ENCODE measurements around the gene OPTC.
A peak's percentile ranks its signal among the peaks of the same experiment; 100 is the strongest.

Gene OPTC

DNA sequence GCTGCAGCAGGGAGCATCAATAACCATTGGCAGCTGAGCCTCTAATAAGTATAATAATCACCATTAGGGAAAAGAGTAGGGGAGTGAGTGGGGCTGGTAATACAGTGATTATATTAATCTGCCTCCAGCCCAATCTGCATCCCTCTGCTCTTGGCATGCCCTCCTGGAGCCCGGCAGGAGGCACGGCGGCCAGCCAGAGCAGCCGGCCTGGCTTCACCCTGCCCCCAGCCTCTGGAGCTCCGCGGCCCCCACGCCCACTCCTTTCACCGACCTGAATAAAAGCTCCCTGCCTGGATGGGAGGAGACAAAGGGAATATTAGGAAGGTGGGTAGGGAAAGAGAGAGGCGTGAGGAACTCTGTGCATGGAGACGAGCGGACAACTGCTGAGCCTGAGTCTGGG, 28.3 kb downstream of the OPTC start:
- peak; percentile 11 for ATAC-seq
- TF ChIP-seq ZFP3 (CRISPR knock-in tag; IDR thresholded peaks at IDR 0.05) = no peak
- TF ChIP-seq, protein P1, sequence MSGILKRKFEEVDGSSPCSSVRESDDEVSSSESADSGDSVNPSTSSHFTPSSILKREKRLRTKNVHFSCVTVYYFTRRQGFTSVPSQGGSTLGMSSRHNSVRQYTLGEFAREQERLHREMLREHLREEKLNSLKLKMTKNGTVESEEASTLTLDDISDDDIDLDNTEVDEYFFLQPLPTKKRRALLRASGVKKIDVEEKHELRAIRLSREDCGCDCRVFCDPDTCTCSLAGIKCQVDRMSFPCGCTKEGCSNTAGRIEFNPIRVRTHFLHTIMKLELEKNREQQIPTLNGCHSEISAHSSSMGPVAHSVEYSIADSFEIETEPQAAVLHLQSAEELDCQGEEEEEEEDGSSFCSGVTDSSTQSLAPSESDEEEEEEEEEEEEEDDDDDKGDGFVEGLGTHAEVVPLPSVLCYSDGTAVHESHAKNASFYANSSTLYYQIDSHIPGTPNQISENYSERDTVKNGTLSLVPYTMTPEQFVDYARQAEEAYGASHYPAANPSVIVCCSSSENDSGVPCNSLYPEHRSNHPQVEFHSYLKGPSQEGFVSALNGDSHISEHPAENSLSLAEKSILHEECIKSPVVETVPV (CRISPR knock-in tag; IDR thresholded peaks at IDR 0.05) = no peak
- TF ChIP-seq ZC3H10 (CRISPR knock-in tag; IDR thresholded peaks at IDR 0.05) = no peak
- TF ChIP-seq CSDC2 (CRISPR knock-in tag; IDR thresholded peaks at IDR 0.05) = no peak
- TF ChIP-seq RARB (CRISPR knock-in tag; IDR thresholded peaks at IDR 0.05) = no peak
- TF ChIP-seq PPARA (CRISPR knock-in tag; IDR thresholded peaks at IDR 0.05; ENCODE audit: borderline replicate concordance) = no peak
- no peak for TF ChIP-seq ZFP30 (CRISPR knock-in tag; IDR thresholded peaks at IDR 0.05)
- no peak for TF ChIP-seq TCF4 (CRISPR knock-in tag; IDR thresholded peaks at IDR 0.05; ENCODE audit: borderline replicate concordance)

DNA sequence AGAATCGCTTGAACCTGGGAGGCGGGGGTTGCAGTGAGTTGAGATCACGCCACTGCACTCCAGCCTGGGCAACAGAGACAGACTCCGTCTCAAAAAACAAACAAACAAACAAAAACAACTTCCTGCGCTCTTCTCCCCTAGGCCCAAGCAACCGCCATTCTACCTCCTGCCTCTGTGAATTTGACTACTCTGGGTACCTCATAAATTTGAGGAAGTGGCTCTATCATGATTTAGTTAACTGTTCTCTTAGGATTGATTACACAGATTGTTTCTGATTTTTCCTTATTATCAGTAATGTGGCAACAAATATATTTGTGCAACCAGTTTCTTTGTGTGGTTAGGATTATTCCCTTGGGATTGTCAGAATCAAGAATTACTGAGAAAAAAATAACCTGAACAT, 29.7 kb downstream of the OPTC start:
- TF ChIP-seq, protein P2, sequence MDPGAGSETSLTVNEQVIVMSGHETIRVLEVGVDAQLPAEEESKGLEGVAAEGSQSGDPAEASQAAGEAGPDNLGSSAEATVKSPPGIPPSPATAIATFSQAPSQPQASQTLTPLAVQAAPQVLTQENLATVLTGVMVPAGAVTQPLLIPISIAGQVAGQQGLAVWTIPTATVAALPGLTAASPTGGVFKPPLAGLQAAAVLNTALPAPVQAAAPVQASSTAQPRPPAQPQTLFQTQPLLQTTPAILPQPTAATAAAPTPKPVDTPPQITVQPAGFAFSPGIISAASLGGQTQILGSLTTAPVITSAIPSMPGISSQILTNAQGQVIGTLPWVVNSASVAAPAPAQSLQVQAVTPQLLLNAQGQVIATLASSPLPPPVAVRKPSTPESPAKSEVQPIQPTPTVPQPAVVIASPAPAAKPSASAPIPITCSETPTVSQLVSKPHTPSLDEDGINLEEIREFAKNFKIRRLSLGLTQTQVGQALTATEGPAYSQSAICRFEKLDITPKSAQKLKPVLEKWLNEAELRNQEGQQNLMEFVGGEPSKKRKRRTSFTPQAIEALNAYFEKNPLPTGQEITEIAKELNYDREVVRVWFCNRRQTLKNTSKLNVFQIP (CRISPR knock-in tag; IDR thresholded peaks at IDR 0.05; ENCODE audit: borderline replicate concordance, low read depth) = no peak
- TF ChIP-seq ZNF8 (CRISPR knock-in tag; IDR thresholded peaks at IDR 0.05) = no peak
- TF ChIP-seq BACH2 (CRISPR knock-in tag; IDR thresholded peaks at IDR 0.05; ENCODE audit: borderline replicate concordance) = no peak
- no peak for TF ChIP-seq ARNTL (CRISPR knock-in tag; IDR thresholded peaks at IDR 0.05; ENCODE audit: borderline replicate concordance, low read depth)
- no peak for TF ChIP-seq RARB (CRISPR knock-in tag; IDR thresholded peaks at IDR 0.05)
- TF ChIP-seq GLIS3 (CRISPR knock-in tag; IDR thresholded peaks at IDR 0.05) = no peak
- TF ChIP-seq PPARA (CRISPR knock-in tag; IDR thresholded peaks at IDR 0.05; ENCODE audit: borderline replicate concordance) = no peak
- TF ChIP-seq OSR1 (CRISPR knock-in tag; IDR thresholded peaks at IDR 0.05) = no peak
- TF ChIP-seq, protein P3, sequence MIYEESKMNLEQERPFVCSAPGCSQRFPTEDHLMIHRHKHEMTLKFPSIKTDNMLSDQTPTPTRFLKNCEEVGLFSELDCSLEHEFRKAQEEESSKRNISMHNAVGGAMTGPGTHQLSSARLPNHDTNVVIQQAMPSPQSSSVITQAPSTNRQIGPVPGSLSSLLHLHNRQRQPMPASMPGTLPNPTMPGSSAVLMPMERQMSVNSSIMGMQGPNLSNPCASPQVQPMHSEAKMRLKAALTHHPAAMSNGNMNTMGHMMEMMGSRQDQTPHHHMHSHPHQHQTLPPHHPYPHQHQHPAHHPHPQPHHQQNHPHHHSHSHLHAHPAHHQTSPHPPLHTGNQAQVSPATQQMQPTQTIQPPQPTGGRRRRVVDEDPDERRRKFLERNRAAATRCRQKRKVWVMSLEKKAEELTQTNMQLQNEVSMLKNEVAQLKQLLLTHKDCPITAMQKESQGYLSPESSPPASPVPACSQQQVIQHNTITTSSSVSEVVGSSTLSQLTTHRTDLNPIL (CRISPR knock-in tag; IDR thresholded peaks at IDR 0.05; ENCODE audit: low read depth) = no peak
- TF ChIP-seq ZNF70 (CRISPR knock-in tag; IDR thresholded peaks at IDR 0.05) = no peak
- no peak for ATAC-seq

DNA sequence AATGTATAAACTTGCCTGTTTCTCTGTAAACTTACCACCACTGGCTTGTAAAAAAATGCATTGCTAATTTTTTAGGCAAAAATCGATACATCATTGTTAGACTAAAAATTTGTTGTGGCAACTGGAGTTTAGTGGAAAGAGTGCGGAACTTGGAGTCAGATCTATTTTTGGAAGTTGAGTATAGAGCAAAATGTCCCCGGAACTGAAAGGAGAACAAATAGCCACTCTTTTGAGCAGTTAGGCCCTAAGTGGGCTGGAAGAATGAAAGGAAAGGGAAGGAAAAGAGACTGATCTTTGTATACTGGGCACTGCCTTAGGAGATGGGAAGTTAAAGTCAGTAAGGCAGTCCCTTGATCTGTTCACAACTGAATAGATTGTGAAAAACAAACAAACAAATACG, 30.2 kb downstream of the OPTC start:
- no peak for ATAC-seq
- TF ChIP-seq RARB (CRISPR knock-in tag; IDR thresholded peaks at IDR 0.05) = no peak
- TF ChIP-seq, protein P4, sequence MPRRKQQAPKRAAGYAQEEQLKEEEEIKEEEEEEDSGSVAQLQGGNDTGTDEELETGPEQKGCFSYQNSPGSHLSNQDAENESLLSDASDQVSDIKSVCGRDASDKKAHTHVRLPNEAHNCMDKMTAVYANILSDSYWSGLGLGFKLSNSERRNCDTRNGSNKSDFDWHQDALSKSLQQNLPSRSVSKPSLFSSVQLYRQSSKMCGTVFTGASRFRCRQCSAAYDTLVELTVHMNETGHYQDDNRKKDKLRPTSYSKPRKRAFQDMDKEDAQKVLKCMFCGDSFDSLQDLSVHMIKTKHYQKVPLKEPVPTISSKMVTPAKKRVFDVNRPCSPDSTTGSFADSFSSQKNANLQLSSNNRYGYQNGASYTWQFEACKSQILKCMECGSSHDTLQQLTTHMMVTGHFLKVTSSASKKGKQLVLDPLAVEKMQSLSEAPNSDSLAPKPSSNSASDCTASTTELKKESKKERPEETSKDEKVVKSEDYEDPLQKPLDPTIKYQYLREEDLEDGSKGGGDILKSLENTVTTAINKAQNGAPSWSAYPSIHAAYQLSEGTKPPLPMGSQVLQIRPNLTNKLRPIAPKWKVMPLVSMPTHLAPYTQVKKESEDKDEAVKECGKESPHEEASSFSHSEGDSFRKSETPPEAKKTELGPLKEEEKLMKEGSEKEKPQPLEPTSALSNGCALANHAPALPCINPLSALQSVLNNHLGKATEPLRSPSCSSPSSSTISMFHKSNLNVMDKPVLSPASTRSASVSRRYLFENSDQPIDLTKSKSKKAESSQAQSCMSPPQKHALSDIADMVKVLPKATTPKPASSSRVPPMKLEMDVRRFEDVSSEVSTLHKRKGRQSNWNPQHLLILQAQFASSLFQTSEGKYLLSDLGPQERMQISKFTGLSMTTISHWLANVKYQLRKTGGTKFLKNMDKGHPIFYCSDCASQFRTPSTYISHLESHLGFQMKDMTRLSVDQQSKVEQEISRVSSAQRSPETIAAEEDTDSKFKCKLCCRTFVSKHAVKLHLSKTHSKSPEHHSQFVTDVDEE (CRISPR knock-in tag; IDR thresholded peaks at IDR 0.05) = no peak

DNA sequence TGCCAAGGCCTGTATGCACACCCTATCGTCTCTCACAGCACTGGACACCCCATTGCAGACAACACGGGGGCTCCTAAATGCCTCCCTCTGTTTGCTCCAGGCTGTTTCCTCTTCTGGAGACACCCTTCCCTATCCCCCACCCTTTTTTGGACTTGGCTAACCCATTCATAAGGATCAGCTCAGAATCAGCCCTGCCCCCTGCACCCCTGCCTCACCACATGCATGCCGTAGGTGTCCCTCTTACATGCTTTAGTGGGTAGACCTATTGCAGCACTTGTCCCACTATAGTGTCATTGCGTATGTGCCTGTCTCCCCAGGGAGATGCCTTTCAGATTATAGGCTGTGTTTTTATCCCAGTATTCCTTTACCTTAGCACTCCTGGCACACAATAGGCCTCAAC, 30.9 kb downstream of the OPTC start:
- no peak for ATAC-seq
- no peak for TF ChIP-seq ZNF8 (CRISPR knock-in tag; IDR thresholded peaks at IDR 0.05)
- TF ChIP-seq, protein P1 (CRISPR knock-in tag; IDR thresholded peaks at IDR 0.05) = no peak
- TF ChIP-seq, protein P3 (CRISPR knock-in tag; IDR thresholded peaks at IDR 0.05; ENCODE audit: low read depth) = no peak
- TF ChIP-seq CSDC2 (CRISPR knock-in tag; IDR thresholded peaks at IDR 0.05) = no peak
- no peak for TF ChIP-seq ZFP30 (CRISPR knock-in tag; IDR thresholded peaks at IDR 0.05)
- TF ChIP-seq ISL1 (CRISPR knock-in tag; IDR thresholded peaks at IDR 0.05) = no peak
- TF ChIP-seq, protein P2 (CRISPR knock-in tag; IDR thresholded peaks at IDR 0.05; ENCODE audit: borderline replicate concordance, low read depth) = no peak
- no peak for TF ChIP-seq RARB (CRISPR knock-in tag; IDR thresholded peaks at IDR 0.05)
- no peak for TF ChIP-seq TOX (CRISPR knock-in tag; IDR thresholded peaks at IDR 0.05; ENCODE audit: borderline replicate concordance)

All from SK-N-SH treated with all-trans-retinoic acid at 6 μM for 48 hours (cell line).